ENCODE measurements around the gene DNALI1. TPM values are rescaled to one million over a fixed set of nuclear protein-coding genes. Genes with fewer than 3 reads are reported as not detected.
"Not testable (repeated sequence)": the region's sequence is repeated elsewhere in the genome, so short reads cannot be mapped to it uniquely, and the experiment has no call there.

The DNALI1 gene
- total RNA-seq, 2 experiments from 2014 or later, result not detected

- CTCF ChIA-PET, result interaction anchor here (1.1 kb wide), 1 partner anchor 10 kb away, joined by 3 read pairs; no protein-coding TSS in a partner anchor
- intact Hi-C loops (cut with micrococcal nuclease), result no loop called here
- TF ChIP-seq, protein P1, sequence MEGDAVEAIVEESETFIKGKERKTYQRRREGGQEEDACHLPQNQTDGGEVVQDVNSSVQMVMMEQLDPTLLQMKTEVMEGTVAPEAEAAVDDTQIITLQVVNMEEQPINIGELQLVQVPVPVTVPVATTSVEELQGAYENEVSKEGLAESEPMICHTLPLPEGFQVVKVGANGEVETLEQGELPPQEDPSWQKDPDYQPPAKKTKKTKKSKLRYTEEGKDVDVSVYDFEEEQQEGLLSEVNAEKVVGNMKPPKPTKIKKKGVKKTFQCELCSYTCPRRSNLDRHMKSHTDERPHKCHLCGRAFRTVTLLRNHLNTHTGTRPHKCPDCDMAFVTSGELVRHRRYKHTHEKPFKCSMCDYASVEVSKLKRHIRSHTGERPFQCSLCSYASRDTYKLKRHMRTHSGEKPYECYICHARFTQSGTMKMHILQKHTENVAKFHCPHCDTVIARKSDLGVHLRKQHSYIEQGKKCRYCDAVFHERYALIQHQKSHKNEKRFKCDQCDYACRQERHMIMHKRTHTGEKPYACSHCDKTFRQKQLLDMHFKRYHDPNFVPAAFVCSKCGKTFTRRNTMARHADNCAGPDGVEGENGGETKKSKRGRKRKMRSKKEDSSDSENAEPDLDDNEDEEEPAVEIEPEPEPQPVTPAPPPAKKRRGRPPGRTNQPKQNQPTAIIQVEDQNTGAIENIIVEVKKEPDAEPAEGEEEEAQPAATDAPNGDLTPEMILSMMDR (IDR thresholded peaks at IDR 0.05), result no peak
- ATAC-seq, result no peak
- Mint-ChIP-seq H3K4me1 (ENCODE audit: low read depth) (peaks cover 19% of the 10 kb centered on the region), H3K27ac (no peak overlapping the region), H3K4me3 (no peak overlapping the region), H3K9me3 (no peaks in the 10 kb centered on the region), H3K27me3 (no peaks in the 10 kb centered on the region), H3K36me3 (ENCODE audit: low read depth) (peaks cover 29% of the 10 kb centered on the region)
- POLR2A ChIA-PET, result no interaction called here
- no peak for DNase-seq
Observed at GRCh38 chr1:37533317-37534093, 23.2 kb upstream of the DNALI1 start.

- ATAC-seq (peak; percentile 65), DNase-seq (peak; percentile 11)
- CTCF ChIA-PET, result interaction anchor here (1.3 kb wide), 1 partner anchor 23 kb away, joined by 3 read pairs; the partner anchor contains the start of gene MEAF6
- Mint-ChIP-seq H3K36me3 (ENCODE audit: low read depth) (peaks cover 45% of the 10 kb centered on the region), H3K4me3 (no peak overlapping the region), H3K4me1 (ENCODE audit: low read depth) (peaks cover 19% of the 10 kb centered on the region), H3K27me3 (no peaks in the 10 kb centered on the region), H3K27ac (peak overlapping the region; percentile 56), H3K9me3 (no peaks in the 10 kb centered on the region)
- intact Hi-C loops (cut with micrococcal nuclease), result no loop called here
- POLR2A ChIA-PET, result no interaction called here
- TF ChIP-seq, protein P1 (IDR thresholded peaks at IDR 0.05), result no peak
Observed at GRCh38 chr1:37537378-37537777, 19.4 kb upstream of the DNALI1 start.

DNA sequence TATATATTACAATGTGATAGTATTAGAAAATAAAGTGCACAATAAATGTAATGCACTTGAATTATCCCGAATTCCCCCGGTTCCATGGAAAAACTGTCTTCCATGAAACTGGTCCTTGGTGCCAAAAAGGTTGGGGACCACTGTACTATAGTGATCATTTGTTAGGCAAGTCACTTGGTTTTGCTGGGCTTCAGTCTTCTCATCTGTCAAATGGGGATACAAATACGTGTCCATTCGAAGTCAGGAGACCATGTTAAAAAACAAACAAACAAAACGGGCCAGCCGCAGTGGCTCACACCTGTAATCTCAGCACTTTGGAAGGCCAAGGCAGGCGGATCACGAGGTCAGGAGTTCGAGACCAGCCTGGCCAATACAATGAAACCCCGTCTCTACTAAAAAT is 17.6 kb upstream of the DNALI1 start:
- CTCF ChIA-PET, result interaction anchor here (0.8 to 1.7 kb wide), 3 partner anchors 12 to 64 kb away, joined by 3 to 6 read pairs (median 3); no protein-coding TSS in a partner anchor
- peaks cover 48% of the 10 kb centered on the region for H3K36me3 Mint-ChIP-seq (ENCODE audit: low read depth)

DNA sequence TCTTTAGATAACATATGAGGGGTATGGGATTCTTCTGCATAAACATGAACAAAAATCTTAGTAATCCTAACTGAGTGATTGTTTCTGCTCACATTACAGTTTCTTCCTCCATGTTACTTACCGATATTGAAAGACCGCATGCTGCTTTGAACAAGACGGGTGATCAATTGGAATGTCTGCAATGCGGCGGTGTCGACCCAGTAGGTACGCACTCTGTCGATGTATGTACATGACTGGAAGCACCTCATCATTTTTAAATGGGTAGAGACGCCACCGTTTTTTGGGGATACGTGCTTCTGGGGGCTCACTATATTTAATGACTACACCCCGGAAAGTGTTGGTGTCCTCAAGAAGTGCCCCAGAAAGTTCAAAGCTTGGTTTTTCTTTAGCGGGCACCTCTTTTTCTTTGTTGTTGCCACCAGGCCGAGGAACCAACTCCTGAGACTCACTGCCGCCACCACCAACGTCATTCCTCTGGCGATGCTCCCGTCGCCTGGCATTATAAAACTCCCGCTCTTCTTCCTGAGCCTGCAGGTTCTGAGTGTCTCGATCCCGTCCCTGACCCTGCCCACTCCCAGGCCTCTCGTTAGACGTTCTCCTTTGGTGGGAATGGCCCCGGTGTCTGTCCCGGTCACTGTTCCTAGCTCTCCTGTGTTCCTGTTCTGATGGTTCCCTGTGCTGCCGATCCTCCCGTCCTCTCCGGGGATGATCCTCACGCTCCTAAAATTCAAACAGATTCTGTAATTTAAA is 16.5 kb upstream of the DNALI1 start:
- DNase-seq (no peak), ATAC-seq (no peak)
- POLR2A ChIA-PET, result interaction anchor here (0.9 kb wide), 1 partner anchor 9 kb away, joined by 3 read pairs; no protein-coding TSS in a partner anchor
- Mint-ChIP-seq H3K9me3 (no peaks in the 10 kb centered on the region), H3K27ac (no peak overlapping the region), H3K36me3 (ENCODE audit: low read depth) (peaks cover 48% of the 10 kb centered on the region), H3K27me3 (no peaks in the 10 kb centered on the region), H3K4me3 (no peak overlapping the region), H3K4me1 (ENCODE audit: low read depth) (peaks cover 16% of the 10 kb centered on the region)
- intact Hi-C loops (cut with micrococcal nuclease), result no loop called here
- TF ChIP-seq, protein P1 (IDR thresholded peaks at IDR 0.05), result no peak
- CTCF ChIA-PET, result interaction anchor here (1.7 kb wide), 1 partner anchor 53 kb away, joined by 6 read pairs; no protein-coding TSS in a partner anchor

More for the DNA sequence above, 17.6 kb upstream of the DNALI1 start:
- DNase-seq; H3K4me3 Mint-ChIP-seq; H3K27ac Mint-ChIP-seq; ATAC-seq; intact Hi-C loops (cut with micrococcal nuclease); H3K9me3 Mint-ChIP-seq; H3K27me3 Mint-ChIP-seq: not testable (repeated sequence)
- peaks cover 19% of the 10 kb centered on the region for H3K4me1 Mint-ChIP-seq (ENCODE audit: low read depth)
- POLR2A ChIA-PET, result interaction anchor here (1.0 to 1.1 kb wide), 2 partner anchors 11 to 24 kb away, joined by 3 to 4 read pairs; no protein-coding TSS in a partner anchor

GRCh38 chr1:37544530-37544929 is 12.2 kb upstream of the DNALI1 start:
- peaks cover 36% of the 10 kb centered on the region for H3K36me3 Mint-ChIP-seq (ENCODE audit: low read depth)
- TF ChIP-seq, protein P1 (IDR thresholded peaks at IDR 0.05), result no peak
- H3K4me1 Mint-ChIP-seq (ENCODE audit: low read depth), result peaks cover 4% of the 10 kb centered on the region
- intact Hi-C loops (cut with micrococcal nuclease), result no loop called here
- H3K9me3 Mint-ChIP-seq, result no peaks in the 10 kb centered on the region
- H3K27me3 Mint-ChIP-seq, result no peaks in the 10 kb centered on the region
- ATAC-seq (no peak), DNase-seq (no peak)
- no peak overlapping the region for H3K4me3 Mint-ChIP-seq
- H3K27ac Mint-ChIP-seq, result no peak overlapping the region
- CTCF ChIA-PET, result no interaction called here
- POLR2A ChIA-PET, result no interaction called here
